PC-9 (cell line): ENCODE measurements around the gene CD163L1.

ENCODE experiments used
- EZH2 ChIP-seq: fragments of 200-600 bp; sonication (generic); IDR thresholded peaks from 2 replicates; pipeline ENCODE4 v1.8.0; 2017; ENCODE audit warnings: antibody characterized with exemption, low read depth
- TF ChIP-seq, protein P1 (sequence below): fragments of 200-600 bp; sonication (generic); conservative IDR thresholded peaks from 2 replicates; pipeline ENCODE4 v1.6.1; 2017; ENCODE audit warnings: mixed run types, antibody characterized with exemption, mild to moderate bottlenecking, moderate library complexity

DNA sequence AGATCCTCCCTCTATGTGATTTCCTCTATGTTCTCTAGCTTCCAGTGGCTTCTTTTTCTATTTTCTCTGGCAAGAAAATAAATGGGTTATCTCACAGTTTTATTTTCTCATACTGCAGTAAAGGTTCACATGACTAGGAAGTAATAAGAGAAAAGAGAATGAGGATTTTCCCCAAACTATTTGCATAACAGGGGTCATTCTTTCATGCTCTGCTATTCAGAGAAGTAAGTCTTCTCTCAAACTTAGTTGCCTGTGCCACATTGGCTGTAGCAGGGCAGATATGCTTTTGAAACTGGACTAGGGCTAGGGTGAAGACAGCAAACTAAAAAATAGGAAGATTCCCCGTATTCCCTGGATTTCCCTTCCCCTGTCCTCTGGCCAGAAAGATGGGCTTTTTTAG lies 82.7 kb downstream of the CD163L1 start:
- TF ChIP-seq, protein P1, sequence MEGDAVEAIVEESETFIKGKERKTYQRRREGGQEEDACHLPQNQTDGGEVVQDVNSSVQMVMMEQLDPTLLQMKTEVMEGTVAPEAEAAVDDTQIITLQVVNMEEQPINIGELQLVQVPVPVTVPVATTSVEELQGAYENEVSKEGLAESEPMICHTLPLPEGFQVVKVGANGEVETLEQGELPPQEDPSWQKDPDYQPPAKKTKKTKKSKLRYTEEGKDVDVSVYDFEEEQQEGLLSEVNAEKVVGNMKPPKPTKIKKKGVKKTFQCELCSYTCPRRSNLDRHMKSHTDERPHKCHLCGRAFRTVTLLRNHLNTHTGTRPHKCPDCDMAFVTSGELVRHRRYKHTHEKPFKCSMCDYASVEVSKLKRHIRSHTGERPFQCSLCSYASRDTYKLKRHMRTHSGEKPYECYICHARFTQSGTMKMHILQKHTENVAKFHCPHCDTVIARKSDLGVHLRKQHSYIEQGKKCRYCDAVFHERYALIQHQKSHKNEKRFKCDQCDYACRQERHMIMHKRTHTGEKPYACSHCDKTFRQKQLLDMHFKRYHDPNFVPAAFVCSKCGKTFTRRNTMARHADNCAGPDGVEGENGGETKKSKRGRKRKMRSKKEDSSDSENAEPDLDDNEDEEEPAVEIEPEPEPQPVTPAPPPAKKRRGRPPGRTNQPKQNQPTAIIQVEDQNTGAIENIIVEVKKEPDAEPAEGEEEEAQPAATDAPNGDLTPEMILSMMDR = no peak
- TF ChIP-seq EZH2 = no peak
